ENCODE results near the gene SMAD3.

- TF ChIP-seq POLR2AphosphoS5 (IDR thresholded peaks at IDR 0.05; ENCODE audit: insufficient read depth in 1 of 2, low read depth in 1 of 2) (no peak), CTCF (IDR thresholded peaks at IDR 0.05) (no peak)
These were observed 66.9 kb downstream of the SMAD3 start for GRCh38 chr15:67132276-67132675.
